NCI-H226 (cell line): ENCODE measurements around the gene SURF2.
"Not testable (repeated sequence)": the region's sequence is repeated elsewhere in the genome, so short reads cannot be mapped to it uniquely, and the experiment has no call there.

ENCODE experiments used
- DNase-seq: peaks from one replicate; pipeline ENCODE4 v3.0.0-alpha.2; 2015

The SURF2 gene

DNA sequence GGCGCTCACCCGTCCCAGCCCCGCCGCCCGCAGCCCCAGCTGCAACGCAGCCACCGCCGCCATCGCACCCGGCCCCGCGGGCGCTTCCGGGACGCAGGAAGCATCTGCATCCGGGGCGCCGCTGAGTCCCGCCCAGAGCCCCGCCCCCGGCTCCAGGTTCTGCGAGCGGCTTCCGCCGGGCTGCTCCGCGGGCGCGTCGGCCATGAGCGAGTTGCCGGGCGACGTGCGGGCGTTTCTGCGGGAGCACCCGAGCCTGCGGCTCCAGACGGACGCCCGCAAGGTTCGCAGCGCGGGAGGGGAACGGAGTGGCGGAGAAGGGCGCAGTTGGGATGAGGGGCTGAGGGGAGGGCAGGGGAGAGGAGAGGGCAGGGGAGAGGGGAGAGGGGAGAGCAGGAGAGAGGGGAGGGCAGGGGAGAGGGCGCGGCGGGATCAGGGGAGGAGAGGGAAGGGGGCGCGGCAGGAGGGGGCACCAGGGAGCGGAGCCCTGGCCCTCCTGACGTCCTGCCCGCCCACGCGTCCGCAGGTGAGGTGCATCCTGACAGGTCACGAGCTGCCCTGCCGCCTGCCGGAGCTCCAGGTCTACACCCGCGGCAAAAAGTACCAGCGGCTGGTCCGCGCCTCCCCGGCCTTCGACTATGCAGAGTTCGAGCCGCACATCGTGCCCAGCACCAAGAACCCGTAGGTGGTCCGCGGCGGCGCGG lies at the start of gene SURF2, which contains the start of gene SURF1:
Gene SURF2 (plus strand): TSS at position 160 of the 701 bp plus-strand sequence. CDS start 43 bp downstream, at position 203.
Gene SURF1 (minus strand): TSS at position 97 of the 701 bp plus-strand sequence. CDS start 34 bp downstream, at position 63.
- DNase-seq = peak; percentile 81

DNA sequence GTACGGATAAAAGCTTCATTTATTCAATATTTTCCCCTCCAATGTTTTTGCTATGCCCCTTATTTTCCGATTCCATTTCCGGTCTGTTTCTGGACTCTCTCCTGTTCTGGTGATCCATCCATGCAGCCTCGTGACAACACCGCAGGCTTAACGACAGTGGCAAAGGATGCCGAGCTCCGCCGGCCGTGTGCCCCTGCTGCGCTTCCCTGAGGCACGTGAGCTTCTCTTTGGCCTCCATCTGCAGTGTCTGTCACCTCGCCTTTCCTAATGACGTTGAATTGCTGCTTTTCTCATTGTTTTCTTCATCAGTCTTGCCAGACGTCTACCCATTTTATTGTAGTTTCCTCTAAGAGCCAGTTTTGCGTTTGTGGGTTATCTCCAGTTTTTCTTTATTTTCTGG lies 49.0 kb upstream of the SURF2 start:
- no peak for DNase-seq

DNA sequence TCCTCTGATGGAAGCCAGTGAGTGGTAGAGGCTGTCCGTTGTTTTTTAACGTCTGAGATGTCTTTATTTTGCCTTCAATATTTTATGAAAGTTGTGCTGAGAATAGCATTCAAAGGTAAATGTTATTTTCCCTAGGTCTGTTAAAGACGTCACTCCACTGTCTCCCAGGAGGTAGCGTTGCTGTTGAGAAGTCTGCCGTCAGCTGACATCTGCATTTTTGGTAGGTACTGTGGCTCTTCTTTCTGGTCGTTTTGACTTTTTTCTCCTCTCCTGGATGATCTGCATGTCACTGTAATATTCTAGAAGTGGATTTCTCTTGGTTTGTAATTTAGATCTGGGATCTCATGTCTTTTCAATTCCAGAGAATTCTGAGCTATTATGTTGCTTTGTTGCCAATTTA lies 46.7 kb upstream of the SURF2 start:
- DNase-seq = no peak

DNA sequence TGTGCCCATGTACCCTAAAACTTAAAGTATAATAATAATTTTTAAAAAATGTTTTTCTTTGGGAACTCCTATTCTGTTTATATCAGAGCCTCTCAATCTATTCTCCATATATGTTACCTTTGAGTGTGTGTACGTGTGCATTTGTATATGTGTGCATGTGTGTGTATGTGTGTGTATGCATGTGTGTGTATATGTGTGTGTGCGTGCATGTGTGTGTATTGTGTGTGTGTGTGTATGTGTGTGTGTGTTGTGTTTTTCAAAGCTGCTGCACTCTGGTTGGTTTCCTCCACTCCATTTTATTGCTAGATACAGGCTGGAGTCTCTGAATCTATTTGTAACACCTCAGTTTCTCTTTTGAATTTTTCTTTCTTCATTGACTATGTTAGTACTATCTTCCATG lies 40.4 kb upstream of the SURF2 start:
- no peak for DNase-seq

DNA sequence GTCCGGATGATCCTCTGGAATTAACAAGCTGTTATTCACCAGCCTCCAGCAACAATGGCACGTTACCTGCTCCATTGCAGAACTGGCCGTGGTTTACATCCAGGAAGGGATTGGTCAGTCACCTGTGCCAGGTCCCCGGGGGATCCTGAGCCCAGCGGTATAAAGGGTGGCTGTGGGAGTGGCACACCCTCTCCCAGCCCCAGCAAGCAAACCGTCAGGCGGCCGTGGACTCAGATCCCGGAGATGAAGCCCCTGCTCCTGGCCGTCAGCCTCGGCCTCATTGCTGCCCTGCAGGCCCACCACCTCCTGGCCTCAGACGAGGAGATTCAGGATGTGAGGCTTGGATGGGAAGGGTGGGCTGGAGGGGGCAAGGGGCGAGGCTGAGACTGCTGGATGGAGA lies 38.8 kb upstream of the SURF2 start:
- DNase-seq = not testable (repeated sequence)

DNA sequence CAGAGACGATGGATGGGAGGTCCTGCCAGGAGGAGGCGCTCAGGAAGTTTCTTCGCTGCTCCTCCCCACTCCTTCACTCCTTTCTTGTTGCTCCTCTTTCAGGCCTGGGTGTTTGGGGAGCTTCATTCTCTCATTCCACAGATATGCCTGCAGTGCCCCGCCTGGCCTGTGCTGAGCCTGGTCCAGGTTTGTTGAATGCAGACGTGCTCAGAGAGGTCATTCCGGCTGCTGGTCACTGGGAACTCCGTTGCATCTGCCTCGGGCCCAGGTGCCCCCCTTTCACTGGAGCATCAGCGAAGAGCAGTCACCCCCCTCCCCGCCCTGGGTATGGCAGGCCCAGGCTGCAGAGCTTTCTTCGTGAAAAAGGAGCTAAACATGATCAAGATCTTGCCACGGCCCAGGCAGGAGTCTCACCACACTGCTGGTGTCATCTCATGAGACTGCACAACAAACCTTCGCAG lies 35.9 kb upstream of the SURF2 start:
- no peak for DNase-seq

DNA sequence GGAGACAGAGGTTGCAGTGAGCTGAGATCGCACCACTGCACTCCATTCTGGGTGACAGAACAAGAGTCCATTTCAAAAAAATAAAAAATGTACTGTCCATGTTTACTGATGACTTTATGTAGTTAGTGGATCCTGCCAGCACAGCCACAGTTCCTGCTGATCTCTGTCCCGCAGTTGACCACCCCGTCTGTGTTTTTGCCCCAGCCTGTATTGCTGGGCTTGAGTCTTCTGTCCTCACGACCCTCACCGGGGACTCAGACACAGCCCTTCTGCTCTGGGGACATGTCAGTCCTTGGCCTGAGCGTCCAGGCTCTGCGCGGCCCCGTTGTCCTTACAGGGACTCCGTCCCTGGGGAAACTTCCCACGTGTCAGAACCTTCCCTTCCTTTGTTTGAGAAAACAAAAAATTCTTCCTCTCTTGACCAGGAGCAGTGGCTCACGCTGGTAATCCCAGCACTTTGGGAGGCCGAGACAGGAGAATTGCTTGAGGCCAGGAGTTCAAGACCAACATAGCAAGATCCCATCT lies 34.9 kb upstream of the SURF2 start:
- DNase-seq = no peak

DNA sequence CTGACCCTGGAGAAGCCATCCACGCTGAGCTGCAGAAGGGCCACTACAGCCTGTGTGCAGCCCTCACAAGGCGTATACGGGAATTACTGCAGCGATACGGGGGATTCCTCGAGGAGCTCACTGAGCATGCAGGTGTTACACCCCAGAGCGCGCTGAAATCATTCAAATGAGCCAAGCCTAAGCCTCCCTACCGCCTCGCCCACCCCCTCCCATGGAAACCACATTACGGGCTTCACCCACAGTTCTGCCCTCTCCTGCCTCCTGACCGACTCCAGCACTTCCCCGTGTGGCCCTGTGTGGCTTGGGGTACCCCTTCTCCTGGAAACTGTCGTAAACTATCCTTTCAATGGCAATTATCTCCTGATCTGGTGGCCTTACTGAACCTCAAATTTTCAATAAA lies 33.6 kb upstream of the SURF2 start:
- DNase-seq = no peak

DNA sequence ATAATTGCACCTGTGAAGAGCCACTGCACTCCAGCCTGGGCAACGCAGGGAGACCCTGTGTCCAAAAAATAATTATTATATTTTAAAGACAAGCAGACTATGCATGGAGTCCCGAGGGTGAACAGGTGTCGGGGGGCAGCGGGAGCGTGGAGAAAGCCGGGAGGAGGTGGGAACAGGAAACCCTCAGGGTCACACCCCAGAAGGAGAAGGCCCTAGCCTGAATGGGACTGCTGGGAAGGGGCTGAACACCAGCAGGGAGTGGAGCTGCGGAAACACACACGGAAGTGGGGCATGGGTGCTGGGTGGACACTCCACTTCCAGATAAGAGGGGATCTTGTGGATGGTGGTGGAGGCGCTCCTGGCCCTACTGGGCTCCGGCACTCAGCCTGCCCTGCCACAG lies 33.1 kb upstream of the SURF2 start:
- DNase-seq = no peak

DNA sequence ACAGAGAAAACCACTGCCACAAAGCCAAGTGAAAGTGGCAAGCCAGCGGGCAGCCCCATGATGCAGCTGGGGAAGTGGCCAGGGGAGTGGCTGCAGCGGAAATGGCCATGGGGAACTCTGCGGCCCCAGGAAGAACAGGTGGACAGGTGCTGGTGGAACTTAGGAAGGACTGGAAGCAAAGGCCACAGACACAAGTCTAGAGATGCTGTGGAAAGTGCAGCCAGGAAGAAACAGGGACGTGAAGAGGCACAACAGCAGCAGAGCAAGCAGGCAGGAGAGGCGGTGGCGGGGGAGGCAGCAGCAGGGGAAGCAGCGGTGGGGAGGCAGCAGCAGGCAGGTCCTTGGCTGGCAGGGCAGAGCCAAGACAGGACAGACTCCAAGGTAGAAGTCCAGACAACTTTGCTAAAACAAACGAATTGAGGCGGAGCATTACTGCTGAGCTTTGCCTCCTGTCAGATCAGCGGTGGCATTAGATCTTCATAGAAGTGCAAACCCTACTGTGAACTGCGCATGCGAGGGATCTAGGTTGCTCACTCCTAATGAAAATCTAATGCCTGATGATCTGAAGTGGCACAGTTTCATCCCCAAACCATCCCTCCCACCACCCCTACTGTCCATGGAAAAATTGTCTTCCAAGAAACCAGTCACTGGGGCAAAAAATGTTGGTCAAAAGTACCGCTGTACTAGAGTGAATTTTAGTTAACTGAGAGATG lies 32.2 kb upstream of the SURF2 start:
- no peak for DNase-seq

DNA sequence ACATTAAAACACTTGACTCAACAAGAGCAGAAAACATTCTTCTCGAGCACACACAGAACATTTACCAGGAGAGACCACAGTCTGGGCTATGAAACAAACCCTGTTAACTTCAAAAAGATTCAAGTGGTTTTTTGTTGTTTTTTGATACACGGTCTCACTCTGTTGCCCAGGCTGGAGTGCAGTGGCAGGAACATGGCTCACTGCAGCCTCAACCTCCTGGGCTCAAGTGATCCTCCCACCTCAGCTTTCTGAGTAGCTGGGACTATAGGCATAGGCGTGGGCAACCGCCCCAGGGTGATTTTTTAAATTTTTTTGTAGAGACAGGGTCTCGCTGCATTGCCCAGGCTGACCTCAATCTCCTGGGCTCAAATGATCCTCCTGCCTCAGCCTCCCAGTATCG lies 29.3 kb upstream of the SURF2 start:
- DNase-seq = not testable (repeated sequence)

DNA sequence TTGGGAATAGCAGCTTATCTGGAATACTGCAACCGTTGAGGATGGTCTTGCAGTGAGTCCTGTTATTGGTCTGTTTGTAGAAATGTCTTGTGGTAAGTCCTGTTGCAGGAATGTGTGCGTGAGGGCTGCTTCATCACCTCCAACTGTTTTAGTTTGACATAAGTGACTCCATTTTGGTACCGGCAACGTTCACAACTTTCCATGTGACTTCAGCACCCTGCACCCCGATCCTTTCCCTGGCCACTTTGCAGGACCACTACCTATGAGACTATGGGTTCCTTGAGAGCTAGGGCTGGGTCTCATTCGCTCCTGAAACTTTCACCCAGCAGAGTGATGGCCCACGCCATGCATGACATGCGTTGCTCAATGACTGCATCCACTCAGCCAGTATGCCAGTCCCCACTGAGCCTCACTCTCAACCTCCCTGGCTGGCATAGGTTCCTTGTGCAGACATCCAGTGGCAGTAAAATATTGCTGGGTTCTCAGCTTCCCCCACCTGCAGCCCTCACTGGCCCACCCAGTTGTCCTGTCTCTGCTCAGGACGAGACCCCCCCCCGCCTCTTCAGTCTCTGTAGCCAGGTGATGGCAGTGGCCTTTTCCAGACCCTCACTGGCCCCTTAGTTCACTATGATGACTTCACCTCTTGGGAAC lies 28.4 kb upstream of the SURF2 start:
- no peak for DNase-seq

DNA sequence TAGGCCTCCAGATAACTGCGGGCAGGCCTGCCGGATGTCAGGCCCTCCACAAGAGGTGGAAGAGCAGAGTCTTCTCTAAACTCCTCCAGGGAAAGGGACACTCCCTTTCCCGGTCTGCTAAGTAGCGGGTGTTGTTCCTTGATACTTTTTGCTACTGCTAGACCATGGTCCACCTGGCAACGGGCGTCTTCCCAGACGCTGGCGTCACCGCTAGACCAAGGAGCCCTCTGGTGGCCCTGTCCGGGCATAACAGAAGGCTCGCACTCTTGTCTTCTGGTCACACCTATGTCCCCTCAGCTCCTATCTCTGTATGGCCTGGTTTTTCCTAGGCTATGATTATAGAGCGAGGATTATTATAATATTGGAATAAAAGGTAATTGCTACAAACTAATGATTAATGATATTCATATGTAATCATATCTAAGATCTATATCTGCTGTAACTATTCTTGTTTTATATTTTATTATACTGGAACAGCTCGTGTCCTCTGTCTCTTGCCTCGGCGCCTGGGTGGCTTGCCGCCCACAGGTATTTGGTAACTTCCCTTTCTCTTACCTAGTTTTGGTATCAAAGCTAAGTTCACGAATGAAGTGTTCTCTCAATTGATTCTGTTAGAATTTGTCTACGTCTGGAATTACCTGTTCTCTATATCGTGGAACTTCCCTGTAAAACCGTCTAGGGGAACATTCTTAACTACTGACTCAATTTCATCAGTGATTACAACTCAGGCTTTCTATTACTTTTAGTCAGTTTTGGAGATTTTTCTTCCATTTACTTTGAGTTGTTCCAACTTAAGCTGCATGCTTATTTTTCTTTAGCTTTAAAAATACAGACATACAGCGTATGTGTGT lies 26.8 kb upstream of the SURF2 start:
- not testable (repeated sequence) for DNase-seq

DNA sequence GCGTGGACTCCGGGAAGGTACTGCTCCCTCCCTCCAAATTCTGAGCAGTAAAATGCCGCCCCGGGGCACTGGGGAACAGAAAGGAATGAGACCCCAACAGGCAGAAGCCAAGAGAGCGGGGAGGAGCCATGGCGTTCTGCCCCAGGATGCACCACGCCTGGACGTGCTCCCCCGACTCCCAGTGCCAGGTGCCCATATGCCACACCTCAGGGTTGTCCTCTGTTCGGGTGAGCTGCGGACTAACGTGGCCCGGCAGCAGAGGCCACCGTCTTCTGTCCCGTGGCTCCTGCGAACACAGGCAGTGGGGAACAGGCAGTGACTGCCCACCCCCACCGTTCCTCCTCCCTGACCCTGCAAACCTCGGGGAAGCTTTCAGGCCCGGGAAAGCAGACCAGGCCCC lies 25.1 kb upstream of the SURF2 start:
- no peak for DNase-seq

DNA sequence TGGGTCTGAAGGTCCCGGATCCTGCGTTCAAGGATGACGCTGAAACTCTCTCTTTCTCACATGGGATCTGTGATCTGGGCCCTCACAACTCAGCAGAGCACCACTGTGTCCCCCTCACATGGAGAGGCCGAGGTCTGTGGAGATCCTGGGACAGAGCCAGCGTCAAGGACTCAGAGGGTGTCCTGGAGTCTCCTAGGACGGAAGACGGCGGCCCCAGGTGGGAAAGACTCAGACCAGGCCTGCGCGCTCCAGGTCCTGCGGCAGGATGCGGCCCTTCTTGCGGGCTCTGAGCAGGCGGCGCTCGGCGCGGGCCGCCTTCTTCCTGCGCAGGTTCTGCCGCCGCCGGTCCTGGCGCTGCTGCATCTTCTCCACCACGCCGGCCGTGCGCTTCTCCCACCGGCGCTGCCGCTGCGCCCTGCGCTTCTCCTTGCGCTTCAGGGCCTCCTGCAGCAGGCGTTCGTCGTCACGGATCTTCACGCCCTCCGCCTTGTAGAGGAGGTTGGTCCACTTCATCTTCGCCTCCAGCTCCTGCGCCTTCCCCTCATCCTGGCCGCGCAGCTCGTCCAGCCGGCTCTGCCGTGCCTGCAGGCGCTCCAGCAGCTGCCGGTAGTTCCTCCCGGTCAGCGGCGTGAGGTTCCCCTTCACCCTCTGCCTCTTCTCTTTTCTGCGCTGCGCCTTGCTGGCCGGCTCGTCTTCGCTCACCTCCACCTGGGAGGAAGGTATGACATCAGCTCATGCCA lies 24.5 kb upstream of the SURF2 start:
- no peak for DNase-seq

DNA sequence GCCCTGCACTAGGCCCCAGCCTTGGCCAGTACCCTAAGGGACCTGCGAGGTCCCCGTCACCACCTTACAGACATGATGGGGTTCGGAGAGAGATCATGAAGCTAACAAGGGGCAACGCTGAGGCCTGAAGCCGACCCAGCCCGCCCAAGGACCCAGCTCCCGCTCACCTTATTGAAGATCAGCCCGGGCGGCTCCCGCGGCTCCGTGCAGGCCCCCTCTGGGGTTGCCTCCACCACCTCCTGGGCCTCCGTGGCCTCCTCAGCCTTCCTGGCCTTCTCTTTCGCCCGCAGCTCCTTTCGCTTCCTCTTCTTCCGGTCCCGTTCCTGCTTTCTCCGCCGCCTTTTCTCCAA lies 24.0 kb upstream of the SURF2 start:
- no peak for DNase-seq

DNA sequence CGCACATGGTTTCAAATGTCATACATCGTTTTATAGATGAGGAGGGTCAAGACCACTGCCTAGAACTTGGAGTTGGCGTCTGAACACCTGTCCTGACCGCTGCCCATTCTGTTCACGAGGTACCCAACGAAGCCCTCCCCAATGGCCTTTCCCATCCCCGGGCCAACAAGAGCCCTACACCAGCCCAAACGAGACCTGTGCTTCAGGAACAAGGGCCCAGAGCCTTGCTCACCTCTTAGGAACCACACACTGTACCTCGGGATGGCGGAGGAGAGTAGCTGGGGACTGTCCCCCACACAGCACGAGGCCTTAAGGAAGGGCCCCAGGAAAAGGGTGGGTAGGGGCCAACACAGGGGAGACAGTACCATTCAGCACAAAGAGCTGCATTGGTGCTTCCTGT lies 23.3 kb upstream of the SURF2 start:
- no peak for DNase-seq

DNA sequence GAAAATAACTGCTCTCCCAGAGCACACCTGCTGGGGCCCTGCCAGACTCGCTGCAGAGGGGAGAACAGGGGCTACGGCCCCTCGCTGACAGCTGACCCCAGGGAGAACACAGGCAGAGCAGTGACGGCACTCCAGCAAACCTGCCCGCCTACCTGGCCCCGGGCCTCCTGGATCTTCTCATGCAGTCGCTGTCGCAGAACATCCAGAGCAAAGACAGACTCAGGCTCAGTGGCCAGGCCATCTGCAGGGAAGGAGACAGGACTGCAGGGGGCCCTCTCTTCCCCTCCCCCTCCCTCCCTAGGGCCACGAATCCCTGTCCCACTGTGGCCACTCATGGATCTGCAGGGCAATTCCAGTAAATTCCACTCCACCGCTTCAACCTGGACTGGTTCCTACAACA lies 22.8 kb upstream of the SURF2 start:
- DNase-seq = no peak

DNA sequence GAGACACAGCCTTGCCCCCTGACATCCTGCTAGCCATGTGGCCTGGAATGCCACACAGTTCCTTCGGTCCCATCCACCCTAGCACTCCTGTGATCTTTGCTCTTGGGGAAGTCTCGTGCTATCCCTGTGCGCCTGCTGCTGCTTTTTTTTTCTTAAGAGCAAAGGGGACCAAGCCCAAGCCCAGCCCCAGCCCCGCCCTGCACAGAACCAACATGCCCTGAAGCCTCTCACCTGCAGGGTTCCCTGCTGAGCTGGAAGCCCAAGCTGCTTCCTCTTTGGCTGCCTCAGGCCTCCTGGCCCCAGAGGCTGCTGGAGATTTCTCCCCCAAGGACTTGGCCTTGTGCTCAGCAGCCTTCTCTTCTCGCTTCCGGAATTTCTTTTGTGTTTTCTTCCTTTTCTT lies 22.2 kb upstream of the SURF2 start:
- no peak for DNase-seq

DNA sequence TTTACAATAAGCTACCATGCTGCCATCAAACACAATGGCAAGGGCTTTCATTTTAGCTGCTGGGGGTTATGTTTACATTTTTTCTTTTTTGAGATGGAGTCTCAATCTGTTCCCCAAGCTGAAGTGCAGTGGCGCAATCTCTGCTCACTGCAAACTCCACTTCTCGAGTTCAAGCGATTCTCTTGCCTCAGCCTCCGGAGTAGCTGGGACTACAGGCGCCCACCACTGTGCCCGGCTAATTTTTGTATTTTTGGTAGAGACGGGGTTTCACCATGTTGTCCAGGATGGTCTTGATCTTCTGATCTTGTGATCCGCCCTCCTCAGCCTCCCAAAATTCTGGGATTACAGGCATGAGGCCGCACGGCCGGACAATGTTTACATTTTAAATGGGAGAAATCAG lies 21.5 kb upstream of the SURF2 start:
- not testable (repeated sequence) for DNase-seq

DNA sequence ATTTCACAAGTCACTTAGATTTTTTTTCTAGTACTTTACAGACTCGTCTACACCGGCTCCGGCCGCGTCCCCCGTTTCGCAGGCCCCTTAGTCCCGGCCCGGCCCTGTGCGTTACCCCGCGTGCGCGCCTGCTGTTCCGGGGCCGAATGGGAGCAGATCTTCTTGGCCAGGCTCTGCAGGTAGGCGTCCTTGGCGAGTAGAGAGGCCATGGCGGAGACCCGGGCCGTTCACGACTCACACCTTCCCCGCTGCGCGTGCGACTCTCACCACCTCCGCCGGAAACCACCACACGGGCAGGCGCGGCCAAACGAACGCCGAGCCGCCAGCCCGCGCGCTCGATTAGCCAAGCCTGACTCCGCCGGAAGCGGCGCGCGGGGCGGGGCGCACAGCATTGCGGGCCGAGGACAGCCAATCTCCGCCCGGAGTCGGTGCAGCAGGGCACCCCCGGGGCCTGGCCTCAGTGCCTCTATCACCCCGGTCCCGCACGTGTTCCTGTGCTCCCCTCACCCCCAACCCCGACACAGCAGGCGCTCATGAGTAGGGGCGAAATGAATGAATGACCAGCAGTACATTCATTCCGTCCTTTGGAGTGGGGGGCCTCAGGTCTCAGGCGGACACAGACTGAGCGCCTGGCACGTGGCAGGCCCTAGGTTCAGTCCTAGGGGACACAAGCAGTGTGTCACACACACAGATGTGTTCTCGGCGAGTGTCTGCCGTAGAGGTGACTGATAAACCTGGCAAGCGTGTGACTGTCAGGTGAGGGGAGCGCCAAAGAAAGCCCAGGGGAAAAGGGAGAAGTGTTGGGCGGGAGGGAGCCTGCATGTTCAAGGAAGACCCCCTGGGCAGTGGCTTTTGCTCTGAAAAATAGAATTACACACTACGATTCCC lies 20.2 kb upstream of the SURF2 start, which contains the start of gene SURF6:
Gene SURF6 (minus strand): TSS at position 265 of the 888 bp plus-strand sequence. CDS start 56 bp downstream, at position 209.
- DNase-seq = peak; percentile 91
